K562 (cell line): ENCODE results near the gene AMPD3. TPM values are rescaled to one million over a fixed set of nuclear protein-coding genes. Genes with fewer than 3 reads are reported as not detected.

Experiments
- ATAC-seq: fragments of 200-7000 bp; cut with Tn5 transposase; 3 replicates; pipeline ENCODE4 v1.9.1; 2020; ENCODE audit warnings: moderate library complexity
- BruUV-seq: library from RNA; stranded (reverse); fragments of 400-500 nt; replicated peaks from 2 replicates; lab custom pipeline; 2021; lab: Mats Ljungman, UMichigan
- CTCF ChIA-PET: fragments of 300-600 bp; formaldehyde crosslinking; extraction: SDS; loops from one replicate; lab custom pipeline; 2021; ENCODE audit warnings: low intra/inter-chr PET ratio; lab: Yijun Ruan, JAX
- POLR2A ChIA-PET: fragments of 300-600, 350-650 bp; sonication (Branson Sonifier 250); formaldehyde crosslinking; extraction: SDS; loops from one replicate; lab custom pipeline; 2021; ENCODE audit warnings: antibody characterized with exemption, inconsistent platforms; lab: Yijun Ruan, JAX
- DNase-seq, 4 experiments: peaks; one replicate each; pipeline versions ENCODE4 v3.0.0 to v3.0.0-alpha.2; 2011 to 2018; ENCODE audit warnings: low spot score in 3 of 4, mixed read lengths in 3 of 4; ENCODE audit errors: extremely low read depth in 1 of 4
- FAIRE-seq: peaks from 2 replicates; lab custom pipeline; 2011; peaks lifted over from hg19 to GRCh38; lab: Jason Lieb, UNC
- H2AFZ ChIP-seq: 2 replicates; pipeline ENCODE4 v1.6.0; 2011; ENCODE audit warnings: low read depth, low read length, control low read depth, inconsistent platforms
- H3K27ac ChIP-seq: fragments of 200-600 bp; 3 replicates; pipeline ENCODE4 v1.8.0; 2011; ENCODE audit warnings: low read depth, mild to moderate bottlenecking, control low read depth, inconsistent platforms, low read length, moderate library complexity, mixed read lengths; ENCODE audit errors: extremely low read depth
- H3K27me3 ChIP-seq, 2 experiments: fragments of 300-600 bp in 1 of 2; 2 replicates in 1 of 2; 3 replicates in 1 of 2; pipeline versions ENCODE4 v1.6.0 to v1.8.0; 2011; ENCODE audit warnings: inconsistent platforms in 2 of 2, low read length in 2 of 2, mild to moderate bottlenecking in 1 of 2, mixed read lengths in 1 of 2, moderate library complexity in 1 of 2; ENCODE audit not compliant: control insufficient read depth in 2 of 2, insufficient read depth in 2 of 2
- H3K36me3 ChIP-seq: fragments of 300-600 bp; 3 replicates; pipeline ENCODE4 v1.8.0; 2011; ENCODE audit warnings: mild to moderate bottlenecking, low read length, inconsistent platforms; ENCODE audit not compliant: control insufficient read depth, insufficient read depth
- H3K4me1 ChIP-seq, 2 experiments: fragments of 200-600 bp in 1 of 2; replicated peaks in 1 of 2; 2 replicates in 1 of 2; 3 replicates in 1 of 2; pipeline versions ENCODE4 v1.5.1 to v1.8.0; 2011; ENCODE audit warnings: inconsistent platforms in 2 of 2, low read length in 2 of 2, mild to moderate bottlenecking in 1 of 2, mixed read lengths in 1 of 2, moderate library complexity in 1 of 2; ENCODE audit not compliant: control insufficient read depth in 2 of 2, insufficient read depth in 2 of 2
- H3K4me2 ChIP-seq: 2 replicates; pipeline ENCODE4 v1.6.1; 2011; ENCODE audit warnings: low read length, control low read depth, inconsistent platforms, mixed read lengths; ENCODE audit not compliant: insufficient read depth
- H3K4me3 ChIP-seq: fragments of 200-600 bp; sonication (generic), shearing (Covaris generic); 2 replicates; pipeline ENCODE4 v1.5.1; 2016; ENCODE audit warnings: control low read depth, inconsistent platforms
- H3K79me2 ChIP-seq: fragments of 200-600 bp; 3 replicates; pipeline ENCODE4 v1.8.0; 2011; ENCODE audit warnings: low read length, inconsistent platforms; ENCODE audit not compliant: control insufficient read depth, insufficient read depth
- H3K9ac ChIP-seq, 2 experiments: 2 replicates each; pipeline versions ENCODE4 v1.6.0 to v1.6.1; 2011; ENCODE audit warnings: low read depth in 2 of 2, low read length in 2 of 2, control low read depth in 1 of 2, inconsistent platforms in 1 of 2, mild to moderate bottlenecking in 1 of 2, mixed read lengths in 1 of 2; ENCODE audit not compliant: insufficient read depth in 1 of 2
- H3K9me1 ChIP-seq: one replicate; pipeline ENCODE4 v1.6.0; 2011; ENCODE audit warnings: inconsistent platforms, mild to moderate bottlenecking, low read length, moderate library complexity; ENCODE audit not compliant: control insufficient read depth, insufficient read depth
- H3K9me3 ChIP-seq: replicated peaks from 2 replicates; pipeline ENCODE4 v1.5.1; 2011; ENCODE audit warnings: low read depth, low read length, inconsistent platforms; ENCODE audit not compliant: control insufficient read depth, insufficient read depth
- H4K20me1 ChIP-seq: replicated peaks from 2 replicates; pipeline ENCODE4 v1.6.1; 2011; ENCODE audit warnings: low read length, inconsistent platforms, mixed read lengths; ENCODE audit not compliant: control insufficient read depth, insufficient read depth
- BACH1 ChIP-seq: fragments of 200-800 bp; sonication (Bioruptor generic); IDR thresholded peaks from 2 replicates; pipeline ENCODE4 v1.6.1; 2016; ENCODE audit warnings: missing genetic modification characterization, missing compliant biosample characterization
- CBX3 ChIP-seq, 2 experiments: IDR thresholded peaks; 1 replicate in 1 of 2; 2 replicates in 1 of 2; pipeline ENCODE4 v1.6.1; 2012; ENCODE audit warnings: inconsistent platforms in 2 of 2, low read length in 2 of 2, borderline replicate concordance in 1 of 2, control low read depth in 1 of 2
- FIP1L1 ChIP-seq: fragments of 200-400 bp; formaldehyde crosslinking; IDR thresholded peaks from 2 replicates; pipeline ENCODE4 v1.6.1; 2018; ENCODE audit warnings: mild to moderate bottlenecking, low read depth, low read length; ENCODE audit not compliant: poor library complexity, severe bottlenecking
- GTF2E2 ChIP-seq: fragments of 200-800 bp; sonication (Bioruptor generic); IDR thresholded peaks from 2 replicates; pipeline ENCODE4 v1.6.1; 2016; ENCODE audit warnings: missing genetic modification characterization, missing compliant biosample characterization
- POU5F1 ChIP-seq: fragments of 150-350 bp; IDR thresholded peaks from 2 replicates; pipeline ENCODE4 v1.6.1; 2014; ENCODE audit warnings: borderline replicate concordance, low read length, low read depth, mild to moderate bottlenecking; ENCODE audit not compliant: partially characterized antibody
- RFX5 ChIP-seq: IDR thresholded peaks from 2 replicates; pipeline ENCODE4 v1.6.1; 2011; ENCODE audit warnings: low read depth, mild to moderate bottlenecking, improper control_type of control experiment, low read length
- SRSF7 ChIP-seq: fragments of 200-400 bp; formaldehyde crosslinking; optimal IDR thresholded peaks from 2 replicates; pipeline ENCODE3; 2017; ENCODE audit warnings: mild to moderate bottlenecking, low read depth, low read length
- TFAM ChIP-seq: fragments of 250-450 bp; sonication (Bioruptor Pico); conservative IDR thresholded peaks from 2 replicates; pipeline ENCODE4 v1.5.0; 2021; ENCODE audit warnings: mild to moderate bottlenecking, moderate library complexity
- ZC3H8 ChIP-seq: fragments of 450-650 bp; IDR thresholded peaks from 2 replicates; pipeline ENCODE4 v1.6.1; 2017
- WGBS: fragments of 100-300 bp; shearing (Covaris generic); methylation state at CpG from one replicate; pipeline ENCODE4 v1.1.6; 2016; ENCODE audit warnings: low coverage, mixed read lengths; ENCODE audit not compliant: insufficient coverage; ENCODE audit errors: missing lambda C conversion rate; 5-methylcytosine and 5-hydroxymethylcytosine counted together
- in situ Hi-C: fragments of 300-500 bp; cut with MboI; formaldehyde crosslinking; loops from 4 replicates; pipeline ENCODE4 v1.15.0; 2018; ENCODE audit warnings: inconsistent platforms, mixed read lengths
- intact Hi-C: fragments of 100-400 bp; cut with micrococcal nuclease; formaldehyde crosslinking; loops from 2 replicates; pipeline ENCODE4 v1.14.2; 2022
- polyA plus RNA-seq, 8 experiments: library from polyadenylated mRNA; depleted of rRNA in 4 of 8; stranded (reverse) in 5 of 8; unstranded in 3 of 8; fragments of >200 nt; fragmentation: Nextera tagmentation in 2 of 8; fragmentation: Illumina TruSeq in 1 of 8; extraction: Ambion mirVana in 2 of 8; extraction: Trizol in 1 of 8; gene quantifications; 2 replicates each; pipeline versions ENCODE4 v1.2.1 to v1.2.3, GENCODE V29; 2011 to 2014; ENCODE audit warnings: inconsistent platforms in 1 of 8, missing spikeins in 1 of 8
- total RNA-seq, 7 experiments: library from RNA; depleted of rRNA in 6 of 7; stranded (reverse); fragments of >200 nt in 6 of 7; fragmentation: Illumina TruSeq in 2 of 7; extraction: Trizol in 2 of 7; gene quantifications; 2 replicates each; pipeline versions ENCODE4 v1.2.1 to v1.2.3, GENCODE V29; 2011 to 2021; ENCODE audit warnings: low replicate concordance in 1 of 7
- TF ChIP-seq, protein P1 (sequence below): fragments of 450-650 bp; formaldehyde crosslinking; IDR thresholded peaks from 2 replicates; pipeline ENCODE4 v1.4.0; 2022; ENCODE audit warnings: missing genetic modification characterization

Gene AMPD3
- total and polyA plus RNA-seq, 9 of the 15 experiments (the other 6 are each of a cell fraction or from before 2014, with no cell fraction given): 4.4 to 23.6 (median 11.2) TPM

DNA sequence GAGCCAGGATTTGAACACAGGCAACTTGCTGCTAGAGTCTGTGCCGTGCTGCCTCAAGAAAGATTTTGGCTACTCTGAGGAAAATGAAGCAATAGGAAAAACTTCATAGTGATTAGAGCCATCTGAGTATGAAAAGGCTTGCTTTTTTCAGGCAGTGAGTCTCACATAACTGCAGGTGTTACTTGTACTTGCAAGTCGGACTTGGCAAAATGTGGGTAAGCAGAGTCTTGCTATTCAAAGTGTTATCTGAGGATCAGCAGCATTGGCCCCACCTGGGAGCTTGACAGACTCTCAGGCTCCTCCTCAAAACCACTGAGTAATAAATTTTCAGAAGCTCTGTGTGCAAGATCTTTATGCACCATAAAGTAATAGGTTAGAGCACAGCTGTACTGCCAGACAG, 67.9 kb downstream of the AMPD3 start:
- peaks cover 71% of the 10 kb centered on the region for H3K36me3 ChIP-seq
- FAIRE-seq: no peak
- no peaks in the 10 kb centered on the region for H4K20me1 ChIP-seq
- BruUV-seq: no TSS peak
- TF ChIP-seq ZC3H8 (no peak), CBX3 (IDR thresholded peaks at IDR 0.05; ENCODE audit: borderline replicate concordance in 1 of 2, low read length in 2 of 2) (no peak)
- no peak overlapping the region for H3K27ac ChIP-seq
- no peaks in the 10 kb centered on the region for H3K79me2 ChIP-seq
- in situ Hi-C loops: loop anchor here (25.0 kb wide), 1 partner anchor 214 kb away; no protein-coding TSS in a partner anchor
- no peak overlapping the region for H3K4me2 ChIP-seq
- DNase-seq: no peak
- 0 out of 5 replicates have a peak, but pooled peaks cover 0 to 4% of the 10 kb centered on the region in 2 experiments for H3K4me1 ChIP-seq
- H2AFZ ChIP-seq: no peak overlapping the region
- H3K9ac ChIP-seq: no peak overlapping the region
- ChIA-PET CTCF (no interaction called here), POLR2A (interaction anchor here (1.2 kb wide), 1 partner anchor 16 kb away, joined by 3 read pairs; no protein-coding TSS in a partner anchor)
- intact Hi-C loops: no loop called here
- WGBS: 57% methylated on average over 2 of the region's 2 CpGs
- H3K9me1 ChIP-seq: no peaks in the 10 kb centered on the region
- H3K27me3 ChIP-seq: no peaks in the 10 kb centered on the region
- ATAC-seq: no peak
- no peaks in the 10 kb centered on the region for H3K9me3 ChIP-seq
- no peak overlapping the region for H3K4me3 ChIP-seq

- H3K4me3 ChIP-seq: no peak overlapping the region
- DNase-seq (no peak), ATAC-seq (no peak), FAIRE-seq (no peak)
- no peak overlapping the region for H3K27ac ChIP-seq
- H3K9me3 ChIP-seq: no peaks in the 10 kb centered on the region
- no peaks in the 10 kb centered on the region for H3K27me3 ChIP-seq
- in situ Hi-C loops (loop anchor here (25.0 kb wide), 1 partner anchor 213 kb away; no protein-coding TSS in a partner anchor), intact Hi-C loops (no loop called here)
- ChIA-PET POLR2A (interaction anchor here (1.6 kb wide), 1 partner anchor 14 kb away, joined by 3 read pairs; no protein-coding TSS in a partner anchor), CTCF (no interaction called here)
- TF ChIP-seq GTF2E2 (tag) (no peak), FIP1L1 (no peak), SRSF7 (no peak), TFAM (CRISPR knock-in tag) (no peak), RFX5 (no peak), POU5F1 (no peak), BACH1 (tag) (no peak)
- TF ChIP-seq, protein P1, sequence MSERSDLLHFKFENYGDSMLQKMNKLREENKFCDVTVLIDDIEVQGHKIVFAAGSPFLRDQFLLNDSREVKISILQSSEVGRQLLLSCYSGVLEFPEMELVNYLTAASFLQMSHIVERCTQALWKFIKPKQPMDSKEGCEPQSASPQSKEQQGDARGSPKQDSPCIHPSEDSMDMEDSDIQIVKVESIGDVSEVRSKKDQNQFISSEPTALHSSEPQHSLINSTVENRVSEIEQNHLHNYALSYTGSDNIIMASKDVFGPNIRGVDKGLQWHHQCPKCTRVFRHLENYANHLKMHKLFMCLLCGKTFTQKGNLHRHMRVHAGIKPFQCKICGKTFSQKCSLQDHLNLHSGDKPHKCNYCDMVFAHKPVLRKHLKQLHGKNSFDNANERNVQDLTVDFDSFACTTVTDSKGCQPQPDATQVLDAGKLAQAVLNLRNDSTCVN: no peak
- BruUV-seq: no TSS peak
- WGBS: 79% methylated on average over 1 of the region's 1 CpG
- no peak overlapping the region for H3K9ac ChIP-seq
- no peak overlapping the region for H2AFZ ChIP-seq
- H3K79me2 ChIP-seq: no peaks in the 10 kb centered on the region
- H3K9me1 ChIP-seq: no peaks in the 10 kb centered on the region
- 0 out of 5 replicates have a peak, but pooled peaks cover 0 to 4% of the 10 kb centered on the region in 2 experiments for H3K4me1 ChIP-seq
- no peak overlapping the region for H3K4me2 ChIP-seq
- H4K20me1 ChIP-seq: no peaks in the 10 kb centered on the region
- H3K36me3 ChIP-seq: peaks cover 74% of the 10 kb centered on the region
These were observed 69.4 kb downstream of the AMPD3 start for GRCh38 chr11:10524471-10524870.
